Measurements from ENCODE around the gene ARL5C. TPM values are rescaled to one million over a fixed set of nuclear protein-coding genes. Genes with fewer than 3 reads are reported as not detected.

The ARL5C gene
- total and polyA plus RNA-seq, 2 experiments from 2014 or later: not detected

DNA sequence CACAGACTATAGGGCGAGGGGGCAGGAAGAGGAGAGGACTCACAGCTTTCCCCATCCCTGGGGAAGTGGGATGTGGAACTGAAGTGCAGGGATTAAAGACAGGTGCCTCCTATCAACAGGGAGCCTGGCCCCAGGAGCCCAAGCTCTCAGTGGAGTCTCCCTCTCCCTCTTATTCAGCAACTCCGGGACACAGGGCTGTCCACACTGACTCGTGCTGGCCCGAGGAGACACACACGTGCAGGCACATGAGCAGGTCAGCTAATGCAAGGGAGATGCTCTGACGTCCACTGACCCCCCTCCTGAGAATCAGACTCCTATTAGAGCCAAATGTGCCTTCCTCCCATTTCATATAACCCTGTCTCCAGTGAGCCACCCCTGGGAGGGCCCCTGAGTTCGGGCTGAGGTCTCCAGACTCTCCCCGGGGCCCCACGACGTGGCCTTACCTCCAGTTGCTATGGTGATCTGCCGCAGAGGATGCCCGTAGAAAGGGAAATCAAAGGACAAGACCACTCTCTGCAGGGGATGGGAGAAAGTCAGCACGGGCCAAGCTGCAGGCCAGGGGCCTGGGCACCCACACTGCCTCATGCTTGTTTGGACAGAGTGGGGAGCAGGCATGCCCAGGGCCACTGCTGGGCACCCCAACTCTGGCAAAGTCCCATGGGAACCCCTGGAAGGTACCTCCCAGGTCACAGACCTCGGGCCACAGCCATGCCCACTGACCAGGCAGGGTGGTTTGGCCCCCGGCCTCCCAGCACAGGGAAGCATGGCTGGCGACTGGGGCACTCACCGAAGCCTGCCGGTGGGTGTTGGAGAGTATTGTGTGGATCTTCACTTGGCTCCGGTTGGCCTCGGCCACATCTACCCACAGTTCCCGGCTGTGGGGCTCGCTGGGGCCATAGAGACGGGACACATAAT is 57.2 kb downstream of the ARL5C start:
- no peaks in the 10 kb centered on the region for H3K9me3 ChIP-seq (ENCODE audit: low read depth)
- no peaks in the 10 kb centered on the region for H3K4me1 ChIP-seq (ENCODE audit: insufficient read depth)
- no peak for DNase-seq
- H3K9ac ChIP-seq: no peak overlapping the region
- no peak overlapping the region for H3K27ac ChIP-seq
- H3K4me3 ChIP-seq: no peak overlapping the region
- no peaks in the 10 kb centered on the region for H4K20me1 ChIP-seq (ENCODE audit: insufficient read depth)
- in situ Hi-C loops (cut with MboI): no loop called here
- H3K4me2 ChIP-seq (ENCODE audit: unreplicated experiment): no peak overlapping the region
- H3K79me2 ChIP-seq (ENCODE audit: insufficient read depth): no peaks in the 10 kb centered on the region
- no peak for TF ChIP-seq EZH2 (IDR thresholded peaks at IDR 0.05; ENCODE audit: insufficient read depth, poor library complexity, severe bottlenecking)
- TF ChIP-seq EZH2phosphoT487 (IDR thresholded peaks at IDR 0.05; ENCODE audit: insufficient read depth, low read depth): no peak
- H2AFZ ChIP-seq: no peak overlapping the region
- WGBS, 2 experiments (ENCODE audit: low coverage in 1 of 2, low lambda C conversion rate in 2 of 2, missing lambda C conversion rate in 2 of 2): 68% methylated on average over 23 of the region's 23 CpGs
- no peaks in the 10 kb centered on the region for H3F3A ChIP-seq (ENCODE audit: insufficient read depth)
- H3K9me2 ChIP-seq (ENCODE audit: insufficient read depth): no peaks in the 10 kb centered on the region
- peaks cover 13% of the 10 kb centered on the region; the same call in 1 of the 2 replicates for H3K27me3 ChIP-seq (replicated peaks; ENCODE audit: insufficient read depth)
- no peaks in the 10 kb centered on the region for H3K36me3 ChIP-seq (ENCODE audit: low read depth)

GRCh38 chr17:39107973-39108372 is 58.0 kb downstream of the ARL5C start:
- no peaks in the 10 kb centered on the region for H3F3A ChIP-seq (ENCODE audit: insufficient read depth)
- no peaks in the 10 kb centered on the region for H3K36me3 ChIP-seq (ENCODE audit: low read depth)
- no peaks in the 10 kb centered on the region for H4K20me1 ChIP-seq (ENCODE audit: insufficient read depth)
- H3K27ac ChIP-seq: no peak overlapping the region
- H2AFZ ChIP-seq: no peak overlapping the region
- 87 to 90% methylated on average over 8 of the region's 8 CpGs for WGBS, 2 experiments (ENCODE audit: low coverage in 1 of 2, low lambda C conversion rate in 2 of 2, missing lambda C conversion rate in 2 of 2)
- TF ChIP-seq EZH2 (IDR thresholded peaks at IDR 0.05; ENCODE audit: insufficient read depth, poor library complexity, severe bottlenecking) (no peak), EZH2phosphoT487 (IDR thresholded peaks at IDR 0.05; ENCODE audit: insufficient read depth, low read depth) (no peak)
- no peaks in the 10 kb centered on the region for H3K4me1 ChIP-seq (ENCODE audit: insufficient read depth)
- no peaks in the 10 kb centered on the region for H3K9me2 ChIP-seq (ENCODE audit: insufficient read depth)
- H3K27me3 ChIP-seq (replicated peaks; ENCODE audit: insufficient read depth): peaks cover 13% of the 10 kb centered on the region; the same call in 1 of the 2 replicates
- H3K9ac ChIP-seq: no peak overlapping the region
- in situ Hi-C loops (cut with MboI): no loop called here
- H3K79me2 ChIP-seq (ENCODE audit: insufficient read depth): no peaks in the 10 kb centered on the region
- H3K4me2 ChIP-seq (ENCODE audit: unreplicated experiment): no peak overlapping the region
- no peak overlapping the region for H3K4me3 ChIP-seq
- H3K9me3 ChIP-seq (ENCODE audit: low read depth): no peaks in the 10 kb centered on the region
- DNase-seq: no peak

- TF ChIP-seq EZH2phosphoT487 (IDR thresholded peaks at IDR 0.05; ENCODE audit: insufficient read depth, low read depth) (no peak), EZH2 (IDR thresholded peaks at IDR 0.05; ENCODE audit: insufficient read depth, poor library complexity, severe bottlenecking) (no peak)
- H3K4me1 ChIP-seq (ENCODE audit: insufficient read depth): no peaks in the 10 kb centered on the region
- H2AFZ ChIP-seq: no peak overlapping the region
- no peaks in the 10 kb centered on the region for H3F3A ChIP-seq (ENCODE audit: insufficient read depth)
- peaks cover 13% of the 10 kb centered on the region; the same call in 1 of the 2 replicates for H3K27me3 ChIP-seq (replicated peaks; ENCODE audit: insufficient read depth)
- H3K4me3 ChIP-seq: no peak overlapping the region
- no peaks in the 10 kb centered on the region for H3K36me3 ChIP-seq (ENCODE audit: low read depth)
- no peak overlapping the region for H3K4me2 ChIP-seq (ENCODE audit: unreplicated experiment)
- H4K20me1 ChIP-seq (ENCODE audit: insufficient read depth): no peaks in the 10 kb centered on the region
- no peaks in the 10 kb centered on the region for H3K9me2 ChIP-seq (ENCODE audit: insufficient read depth)
- H3K27ac ChIP-seq: no peak overlapping the region
- in situ Hi-C loops (cut with MboI): no loop called here
- no peaks in the 10 kb centered on the region for H3K9me3 ChIP-seq (ENCODE audit: low read depth)
- no peak for DNase-seq
- 72 to 73% methylated on average over 7 of the region's 7 CpGs for WGBS, 2 experiments (ENCODE audit: low coverage in 1 of 2, low lambda C conversion rate in 2 of 2, missing lambda C conversion rate in 2 of 2)
- no peaks in the 10 kb centered on the region for H3K79me2 ChIP-seq (ENCODE audit: insufficient read depth)
- H3K9ac ChIP-seq: no peak overlapping the region
Measured at GRCh38 chr17:39107155-39107554, 58.8 kb downstream of the ARL5C start.

Other genes starting within 250 kb of the ARL5C start
- gene FBXO47, start 198.8 kb downstream of the ARL5C start, total RNA-seq (2014; rRNA removed; shearing (Covaris generic)): under 0.01 TPM in 1 of 2 replicates, not detected in the other
- not detected in 2 replicates for gene FBXO47, start 198.8 kb downstream of the ARL5C start, polyA plus RNA-seq (2016; fragmentation: Nextera tagmentation; extraction: Ambion mirVana)
- not detected in 2 replicates for gene PLXDC1, start 14.5 kb downstream of the ARL5C start, total RNA-seq (2014; rRNA removed; shearing (Covaris generic))
- 0.24 and 0.71 TPM in 2 replicates for gene PLXDC1, start 14.5 kb downstream of the ARL5C start, polyA plus RNA-seq (2016; fragmentation: Nextera tagmentation; extraction: Ambion mirVana)
- gene CACNB1, start 31.5 kb upstream of the ARL5C start, total RNA-seq (2014; rRNA removed; shearing (Covaris generic)): 6.6 and 8.1 TPM in 2 replicates
- 6.0 and 7.1 TPM in 2 replicates for gene CACNB1, start 31.5 kb upstream of the ARL5C start, polyA plus RNA-seq (2016; fragmentation: Nextera tagmentation; extraction: Ambion mirVana)
- gene RPL19, start 34.1 kb upstream of the ARL5C start, total RNA-seq (2014; rRNA removed; shearing (Covaris generic)): 1,500 and 1,636 TPM in 2 replicates
- gene RPL19, start 34.1 kb upstream of the ARL5C start, polyA plus RNA-seq (2016; fragmentation: Nextera tagmentation; extraction: Ambion mirVana): 892 and 903 TPM in 2 replicates
- gene STAC2, start 59.8 kb upstream of the ARL5C start, total RNA-seq (2014; rRNA removed; shearing (Covaris generic)): not detected in 2 replicates
- 0.05 TPM in 1 of 2 replicates, not detected in the other for gene STAC2, start 59.8 kb upstream of the ARL5C start, polyA plus RNA-seq (2016; fragmentation: Nextera tagmentation; extraction: Ambion mirVana)
- gene FBXL20, start 235.5 kb upstream of the ARL5C start, total RNA-seq (2014; rRNA removed; shearing (Covaris generic)): 9.7 and 17.3 TPM in 2 replicates
- 10.7 and 11.3 TPM in 2 replicates for gene FBXL20, start 235.5 kb upstream of the ARL5C start, polyA plus RNA-seq (2016; fragmentation: Nextera tagmentation; extraction: Ambion mirVana)